DND-41 (cell line): ENCODE results near the gene UHRF2.

ENCODE experiments used
- ATAC-seq: fragments of 200-7000 bp; cut with Tn5 transposase; 3 replicates; pipeline ENCODE4 v1.9.1; 2021; ENCODE audit warnings: low read depth; ENCODE audit not compliant: insufficient read depth
- DNase-seq: peaks from one replicate; pipeline ENCODE4 v3.0.0-alpha.2; 2020
- H2AFZ ChIP-seq: 2 replicates; pipeline ENCODE4 v1.6.0; 2012; ENCODE audit warnings: low read depth, low read length
- H3K27ac ChIP-seq: 2 replicates; pipeline ENCODE4 v1.5.1; 2012; ENCODE audit warnings: low read length, inconsistent platforms
- H3K27me3 ChIP-seq: fragments of 200-600 bp; sonication (generic); 2 replicates; pipeline ENCODE4 v1.6.0; 2012; ENCODE audit warnings: low read length, mild to moderate bottlenecking, inconsistent platforms; ENCODE audit not compliant: insufficient read depth, poor library complexity
- H3K36me3 ChIP-seq: 2 replicates; pipeline ENCODE4 v1.5.1; 2012; ENCODE audit warnings: low read length, inconsistent platforms; ENCODE audit not compliant: insufficient read depth
- H3K4me1 ChIP-seq: 2 replicates; pipeline ENCODE4 v1.5.1; 2012; ENCODE audit warnings: mild to moderate bottlenecking, low read length; ENCODE audit not compliant: insufficient read depth
- H3K4me2 ChIP-seq: 2 replicates; pipeline ENCODE4 v1.6.0; 2012; ENCODE audit warnings: mild to moderate bottlenecking, moderate library complexity, low read length, inconsistent platforms; ENCODE audit not compliant: insufficient read depth
- H3K4me3 ChIP-seq, 2 experiments: fragments of 200-600 bp in 1 of 2; shearing (Covaris generic) in 1 of 2; 2 replicates each; pipeline ENCODE4 v1.5.1; 2012 to 2016; ENCODE audit warnings: inconsistent platforms in 2 of 2, low read length in 2 of 2, mild to moderate bottlenecking in 2 of 2, low read depth in 1 of 2, moderate library complexity in 1 of 2
- H3K79me2 ChIP-seq: 2 replicates; pipeline ENCODE4 v1.6.0; 2012; ENCODE audit warnings: low read length, inconsistent platforms; ENCODE audit not compliant: insufficient read depth
- H3K9ac ChIP-seq: 2 replicates; pipeline ENCODE4 v1.6.0; 2012; ENCODE audit warnings: low read depth, mild to moderate bottlenecking, inconsistent platforms, low read length, moderate library complexity
- H3K9me3 ChIP-seq: 2 replicates; pipeline ENCODE4 v1.5.1; 2012; ENCODE audit warnings: low read length, moderate library complexity, mild to moderate bottlenecking, inconsistent platforms; ENCODE audit not compliant: insufficient read depth, severe bottlenecking
- H4K20me1 ChIP-seq: 2 replicates; pipeline ENCODE4 v1.6.0; 2012; ENCODE audit warnings: low read length; ENCODE audit not compliant: insufficient read depth
- EZH2 ChIP-seq: IDR thresholded peaks from 3 replicates; pipeline ENCODE4 v1.6.1; 2012; ENCODE audit warnings: borderline replicate concordance, low read depth, mild to moderate bottlenecking, moderate library complexity, low read length, inconsistent platforms; ENCODE audit not compliant: severe bottlenecking
- TF ChIP-seq, protein P1 (sequence below): IDR thresholded peaks from 2 replicates; pipeline ENCODE4 v1.5.1; 2012; ENCODE audit warnings: borderline replicate concordance, low read length, moderate library complexity, mild to moderate bottlenecking; ENCODE audit not compliant: poor library complexity, severe bottlenecking; ENCODE audit errors: extremely low read depth

Gene UHRF2

DNA sequence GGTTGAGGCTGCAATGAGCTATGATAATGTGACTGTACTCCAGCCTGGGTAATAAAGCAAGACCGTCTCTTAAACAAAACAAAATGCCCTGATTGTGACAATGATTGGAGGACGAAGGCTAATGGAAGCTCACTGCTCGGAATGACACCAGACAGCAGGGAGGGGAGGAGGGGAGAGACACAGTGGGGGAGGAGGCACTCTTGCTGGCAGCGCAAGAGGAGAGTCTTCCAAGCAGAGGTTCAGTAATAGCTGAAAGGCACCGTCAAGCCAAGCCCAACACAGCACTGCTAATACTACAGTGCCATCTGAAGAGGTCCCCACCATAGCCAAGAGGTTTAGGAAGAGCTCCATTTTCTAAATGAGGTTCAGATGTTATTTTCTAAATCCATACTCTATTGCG lies 130.2 kb downstream of the UHRF2 start:
- Histone ChIP-seq H3K9ac (no peak overlapping the region), H3K36me3 (no peaks in the 10 kb centered on the region), H3K9me3 (no peaks in the 10 kb centered on the region), H3K27ac (no peak overlapping the region), H3K4me1 (no peaks in the 10 kb centered on the region), H4K20me1 (no peaks in the 10 kb centered on the region), H3K4me2 (no peak overlapping the region), H3K27me3 (no peaks in the 10 kb centered on the region), H3K79me2 (no peaks in the 10 kb centered on the region), H3K4me3 (no peak overlapping the region), H2AFZ (no peak overlapping the region)
- ATAC-seq (no peak), DNase-seq (no peak)
- no peak for TF ChIP-seq EZH2
- TF ChIP-seq, protein P1, sequence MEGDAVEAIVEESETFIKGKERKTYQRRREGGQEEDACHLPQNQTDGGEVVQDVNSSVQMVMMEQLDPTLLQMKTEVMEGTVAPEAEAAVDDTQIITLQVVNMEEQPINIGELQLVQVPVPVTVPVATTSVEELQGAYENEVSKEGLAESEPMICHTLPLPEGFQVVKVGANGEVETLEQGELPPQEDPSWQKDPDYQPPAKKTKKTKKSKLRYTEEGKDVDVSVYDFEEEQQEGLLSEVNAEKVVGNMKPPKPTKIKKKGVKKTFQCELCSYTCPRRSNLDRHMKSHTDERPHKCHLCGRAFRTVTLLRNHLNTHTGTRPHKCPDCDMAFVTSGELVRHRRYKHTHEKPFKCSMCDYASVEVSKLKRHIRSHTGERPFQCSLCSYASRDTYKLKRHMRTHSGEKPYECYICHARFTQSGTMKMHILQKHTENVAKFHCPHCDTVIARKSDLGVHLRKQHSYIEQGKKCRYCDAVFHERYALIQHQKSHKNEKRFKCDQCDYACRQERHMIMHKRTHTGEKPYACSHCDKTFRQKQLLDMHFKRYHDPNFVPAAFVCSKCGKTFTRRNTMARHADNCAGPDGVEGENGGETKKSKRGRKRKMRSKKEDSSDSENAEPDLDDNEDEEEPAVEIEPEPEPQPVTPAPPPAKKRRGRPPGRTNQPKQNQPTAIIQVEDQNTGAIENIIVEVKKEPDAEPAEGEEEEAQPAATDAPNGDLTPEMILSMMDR: no peak

DNA sequence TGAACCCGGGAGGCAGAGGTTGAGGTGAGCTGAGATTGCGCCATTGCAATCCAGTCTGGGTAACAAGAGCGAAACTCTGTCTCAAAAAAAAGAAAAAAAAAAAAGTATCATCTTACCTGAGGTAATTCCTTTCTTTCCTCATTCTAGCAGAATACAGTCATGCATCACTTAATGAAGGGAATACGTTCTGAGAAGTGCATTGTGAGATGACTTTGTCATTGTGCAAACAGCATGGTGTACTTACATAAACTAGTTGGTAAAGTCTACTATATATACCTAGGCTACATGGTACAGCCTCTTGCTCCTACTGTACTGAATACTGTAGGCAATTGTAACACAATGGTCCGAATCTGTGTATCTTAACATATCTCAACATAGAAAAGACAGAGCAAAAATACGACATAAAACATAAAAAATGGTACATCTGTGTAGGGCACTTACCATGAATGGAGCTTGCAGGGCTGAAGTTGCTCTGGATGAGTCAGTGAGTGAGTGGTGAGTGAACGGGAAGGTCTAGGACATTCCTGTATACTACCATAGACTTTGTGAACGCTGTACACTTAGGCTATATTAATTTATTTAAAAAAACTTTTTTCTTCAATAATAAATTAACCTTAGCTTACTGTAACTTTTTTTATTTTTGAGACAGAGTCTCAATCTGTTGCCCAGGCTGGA lies 132.2 kb downstream of the UHRF2 start:
- Histone ChIP-seq H3K36me3 (no peaks in the 10 kb centered on the region), H3K79me2 (no peaks in the 10 kb centered on the region), H3K27me3 (no peaks in the 10 kb centered on the region), H4K20me1 (no peaks in the 10 kb centered on the region), H3K9ac (no peak overlapping the region), H3K9me3 (no peaks in the 10 kb centered on the region), H2AFZ (no peak overlapping the region), H3K4me3 (no peak overlapping the region), H3K4me1 (no peaks in the 10 kb centered on the region), H3K4me2 (no peak overlapping the region), H3K27ac (no peak overlapping the region)
- TF ChIP-seq EZH2: no peak
- TF ChIP-seq, protein P1: no peak
- DNase-seq: no peak
- no peak for ATAC-seq

DNA sequence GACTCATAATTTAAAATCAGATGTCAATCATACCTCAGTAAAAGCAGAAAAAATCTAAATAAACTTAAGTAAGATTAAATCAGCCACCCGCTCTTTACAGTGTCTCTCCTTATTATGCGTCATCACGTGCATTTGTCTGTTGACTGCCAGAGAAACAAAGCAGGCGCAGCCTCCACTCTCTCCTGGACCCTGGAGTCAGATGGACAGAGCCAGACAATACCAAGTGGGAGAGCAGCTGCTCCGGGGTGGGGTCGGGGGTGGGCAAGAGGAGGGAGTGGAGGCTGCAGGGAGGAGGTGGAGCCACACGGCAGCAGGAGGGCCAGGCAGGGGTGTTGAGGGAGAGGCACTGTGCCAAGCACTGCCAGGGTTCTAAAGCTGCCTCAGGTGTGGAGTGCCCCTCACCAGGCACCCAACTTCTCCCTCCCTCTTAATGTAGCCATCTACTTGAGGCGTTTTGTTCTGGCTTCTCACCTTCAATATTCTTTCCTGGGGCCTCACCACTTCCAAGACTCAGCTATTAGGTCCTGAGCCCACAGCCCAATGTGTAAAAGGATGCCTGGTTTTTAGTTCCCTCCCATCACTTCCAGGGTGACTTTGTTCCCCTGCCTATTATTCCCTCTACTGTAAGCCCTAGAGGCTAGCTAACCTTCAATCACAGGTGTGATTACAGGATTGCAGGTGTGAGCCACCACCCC lies 136.3 kb downstream of the UHRF2 start:
- Histone ChIP-seq H3K79me2 (no peaks in the 10 kb centered on the region), H3K4me1 (no peaks in the 10 kb centered on the region), H3K9me3 (no peaks in the 10 kb centered on the region), H3K36me3 (no peaks in the 10 kb centered on the region), H3K27ac (no peak overlapping the region), H3K4me2 (no peak overlapping the region), H3K9ac (no peak overlapping the region), H3K4me3 (no peak overlapping the region), H4K20me1 (no peaks in the 10 kb centered on the region), H3K27me3 (no peaks in the 10 kb centered on the region), H2AFZ (no peak overlapping the region)
- TF ChIP-seq, protein P1: no peak
- no peak for TF ChIP-seq EZH2
- ATAC-seq (no peak), DNase-seq (no peak)
